HepG2 (cell line): ENCODE data around the gene YIF1B. TPM values are rescaled to one million over a fixed set of nuclear protein-coding genes. Genes with fewer than 3 reads are reported as not detected.

Experiments used
- ATAC-seq: fragments of 200-7000 bp; cut with Tn5 transposase; 3 replicates; pipeline ENCODE4 v1.9.1; 2020; ENCODE audit warnings: mild to moderate bottlenecking, moderate library complexity
- BruUV-seq: library from RNA; stranded (reverse); fragments of 400-500 nt; replicated peaks from 2 replicates; lab custom pipeline; 2021; lab: Mats Ljungman, UMichigan
- CTCF ChIA-PET: fragments of 300-600 bp; formaldehyde crosslinking; extraction: SDS; loops from one replicate; lab custom pipeline; 2021; ENCODE audit warnings: low total read pairs, inconsistent platforms, low intra/inter-chr PET ratio; lab: Yijun Ruan, JAX
- POLR2A ChIA-PET: fragments of 350-600 bp; sonication (Branson Sonifier 250); formaldehyde crosslinking; loops from one replicate; lab custom pipeline; 2020; ENCODE audit warnings: antibody characterized with exemption, inconsistent platforms; lab: Yijun Ruan, JAX
- DNase-seq: peaks from one replicate; pipeline ENCODE4 v3.0.0-alpha.2; 2015; ENCODE audit warnings: low spot score
- FAIRE-seq: peaks from 3 replicates; lab custom pipeline; 2011; peaks lifted over from hg19 to GRCh38; lab: Jason Lieb, UNC
- H2AFZ ChIP-seq: one replicate; pipeline ENCODE4 v1.6.1; 2011; ENCODE audit warnings: low read length, inconsistent platforms
- H3K27ac ChIP-seq: fragments of 300-600 bp; 3 replicates; pipeline ENCODE4 v1.8.0; 2011; ENCODE audit warnings: mixed run types, mild to moderate bottlenecking, mixed read lengths, low read length, inconsistent platforms; ENCODE audit not compliant: insufficient read depth; ENCODE audit errors: extremely low read length
- H3K27me3 ChIP-seq, 2 experiments: fragments of 200-600 bp in 1 of 2; 2 replicates in 1 of 2; 3 replicates in 1 of 2; pipeline versions ENCODE4 v1.6.0 to v1.8.0; 2011; ENCODE audit warnings: low read length in 2 of 2, mild to moderate bottlenecking in 2 of 2, moderate library complexity in 2 of 2, inconsistent platforms in 1 of 2; ENCODE audit not compliant: insufficient read depth in 2 of 2, control insufficient read depth in 1 of 2
- H3K36me3 ChIP-seq, 2 experiments: fragments of 200-600 bp in 1 of 2; replicated peaks in 1 of 2; 2 replicates in 1 of 2; 3 replicates in 1 of 2; pipeline versions ENCODE4 v1.5.1 to v1.8.0; 2011; ENCODE audit warnings: low read length in 2 of 2, inconsistent platforms in 1 of 2; ENCODE audit not compliant: insufficient read depth in 2 of 2, control insufficient read depth in 1 of 2
- H3K4me1 ChIP-seq: 2 replicates; pipeline ENCODE4 v1.5.1; 2012; ENCODE audit warnings: low read length, inconsistent platforms; ENCODE audit not compliant: insufficient read depth
- H3K4me2 ChIP-seq: 2 replicates; pipeline ENCODE4 v1.6.0; 2011; ENCODE audit warnings: low read depth, low read length, inconsistent platforms
- H3K4me3 ChIP-seq, 3 experiments: fragments of 200-600 bp in 1 of 3; sonication (generic), shearing (Covaris generic) in 1 of 3; replicated peaks in 1 of 3; 2 replicates each; pipeline ENCODE4 v1.5.1; 2011 to 2016; ENCODE audit warnings: low read length in 3 of 3, inconsistent platforms in 2 of 3, low read depth in 2 of 3, mild to moderate bottlenecking in 2 of 3, control low read depth in 1 of 3, mixed read lengths in 1 of 3; ENCODE audit not compliant: insufficient read depth in 1 of 3
- H3K79me2 ChIP-seq: one replicate; pipeline ENCODE4 v1.6.1; 2011; ENCODE audit warnings: low read length, inconsistent platforms; ENCODE audit not compliant: insufficient read depth
- H3K9ac ChIP-seq: 2 replicates; pipeline ENCODE4 v1.6.0; 2011; ENCODE audit warnings: mild to moderate bottlenecking, low read depth, low read length, inconsistent platforms; ENCODE audit not compliant: insufficient read depth
- H3K9me3 ChIP-seq: 2 replicates; pipeline ENCODE4 v1.5.1; 2012; ENCODE audit warnings: mild to moderate bottlenecking, low read length
- H4K20me1 ChIP-seq: 2 replicates; pipeline ENCODE4 v1.6.0; 2011; ENCODE audit warnings: inconsistent platforms, mild to moderate bottlenecking, low read length, moderate library complexity; ENCODE audit not compliant: insufficient read depth
- ATAD3A ChIP-seq: sonication (generic); formaldehyde crosslinking; IDR thresholded peaks from 2 replicates; pipeline ENCODE4 v1.4.0; 2020; ENCODE audit warnings: missing genetic modification reagents
- FOSL2 ChIP-seq: sonication (generic); formaldehyde crosslinking; IDR thresholded peaks from 2 replicates; pipeline ENCODE4 v1.4.0; 2020; ENCODE audit warnings: missing genetic modification reagents
- GABPA ChIP-seq, 2 experiments: IDR thresholded peaks; 2 replicates each; pipeline ENCODE4 v1.6.1; 2011 to 2016; ENCODE audit warnings: low read depth in 2 of 2, low read length in 1 of 2, missing biosample characterization in 1 of 2, missing genetic modification characterization in 1 of 2
- HNF4A ChIP-seq: sonication (generic); formaldehyde crosslinking; IDR thresholded peaks from 2 replicates; pipeline ENCODE4 v1.4.0; 2020; ENCODE audit warnings: missing genetic modification reagents
- MAZ ChIP-seq, 2 experiments: sonication (generic) in 1 of 2; formaldehyde crosslinking in 1 of 2; IDR thresholded peaks; 2 replicates each; pipeline versions ENCODE4 v1.5.0 to v1.6.1; 2012 to 2020; ENCODE audit warnings: low read depth in 2 of 2, mild to moderate bottlenecking in 2 of 2, borderline replicate concordance in 1 of 2, improper control_type of control experiment in 1 of 2, low read length in 1 of 2, missing genetic modification reagents in 1 of 2, moderate library complexity in 1 of 2
- MED13 ChIP-seq: sonication (generic); formaldehyde crosslinking; IDR thresholded peaks from 2 replicates; pipeline ENCODE4 v1.5.0; 2020; ENCODE audit warnings: missing genetic modification reagents
- MTA1 ChIP-seq: sonication (generic); formaldehyde crosslinking; IDR thresholded peaks from 2 replicates; pipeline ENCODE4 v1.4.0; 2020; ENCODE audit warnings: missing genetic modification reagents, mild to moderate bottlenecking, borderline replicate concordance
- NBN ChIP-seq: fragments of 450-650 bp; conservative IDR thresholded peaks from 2 replicates; pipeline ENCODE4 v1.6.1; 2017
- NR1H2 ChIP-seq: sonication (generic); formaldehyde crosslinking; IDR thresholded peaks from 2 replicates; pipeline ENCODE4 v1.8.1; 2022; ENCODE audit warnings: low read depth, missing genetic modification reagents, borderline replicate concordance
- NRL ChIP-seq: sonication (generic); formaldehyde crosslinking; IDR thresholded peaks from 2 replicates; pipeline ENCODE4 v1.5.0; 2020; ENCODE audit warnings: missing genetic modification reagents, mild to moderate bottlenecking, moderate library complexity, borderline replicate concordance
- SRY ChIP-seq: sonication (generic); formaldehyde crosslinking; IDR thresholded peaks from 2 replicates; pipeline ENCODE4 v1.8.0; 2022; ENCODE audit warnings: mild to moderate bottlenecking, missing genetic modification reagents
- ZC3H4 ChIP-seq: sonication (generic); formaldehyde crosslinking; IDR thresholded peaks from 2 replicates; pipeline ENCODE4 v1.4.0; 2020; ENCODE audit warnings: missing genetic modification reagents, borderline replicate concordance
- ZNF3 ChIP-seq: IDR thresholded peaks from 2 replicates; pipeline ENCODE4 v1.7.0; 2017; ENCODE audit warnings: inconsistent platforms
- ZNF441 ChIP-seq: sonication (generic); formaldehyde crosslinking; IDR thresholded peaks from 2 replicates; pipeline ENCODE4 v1.7.0; 2021; ENCODE audit warnings: missing genetic modification reagents, borderline replicate concordance
- WGBS: methylation state at CpG from one replicate; pipeline ENCODE4 v1.1.6; 2017; ENCODE audit warnings: low lambda C conversion rate; 5-methylcytosine and 5-hydroxymethylcytosine counted together
- in situ Hi-C: cut with HindIII; loops from 2 replicates; pipeline ENCODE4 v1.10.0; 2017; ENCODE audit warnings: low pct_unique_long_range_greater_than_20kb; ENCODE audit not compliant: extremely low pct_ligation_motif_present
- intact Hi-C: fragments of 100-400 bp; cut with micrococcal nuclease; formaldehyde crosslinking; loops from one replicate; pipeline ENCODE4 v1.10.0; 2022; ENCODE audit not compliant: unreplicated experiment
- polyA plus RNA-seq, 8 experiments: library from polyadenylated mRNA; depleted of rRNA in 3 of 8; stranded (reverse) in 7 of 8; unstranded in 1 of 8; fragments of >200 nt; fragmentation: Illumina TruSeq in 4 of 8; extraction: Trizol in 4 of 8; gene quantifications; 2 replicates each; pipeline versions ENCODE4 v1.2.1 to v1.2.3, GENCODE V29; 2011 to 2016; ENCODE audit warnings: low read depth in 4 of 8, missing spikeins in 1 of 8, mixed read lengths in 1 of 8; ENCODE audit not compliant: insufficient read depth in 1 of 8
- total RNA-seq, 5 experiments: library from RNA; depleted of rRNA; stranded (reverse); fragments of >200 nt; fragmentation: Illumina TruSeq; extraction: Trizol; gene quantifications; 2 replicates each; pipeline ENCODE4 v1.2.3, GENCODE V29; 2016; ENCODE audit warnings: low read depth in 1 of 5
- TF ChIP-seq, protein P1 (sequence below): sonication (generic); formaldehyde crosslinking; IDR thresholded peaks from 2 replicates; pipeline ENCODE4 v1.5.1; 2020; ENCODE audit warnings: mild to moderate bottlenecking, missing genetic modification reagents
- TF ChIP-seq, protein P2 (sequence below): sonication (generic); formaldehyde crosslinking; IDR thresholded peaks from 2 replicates; pipeline ENCODE4 v1.5.0; 2020; ENCODE audit warnings: missing genetic modification reagents, mild to moderate bottlenecking, borderline replicate concordance
- TF ChIP-seq, protein P3 (sequence below): IDR thresholded peaks from 2 replicates; pipeline ENCODE4 v1.6.1; 2012; ENCODE audit warnings: inconsistent platforms
- TF ChIP-seq, protein P4 (sequence below): sonication (generic); formaldehyde crosslinking; IDR thresholded peaks from 2 replicates; pipeline ENCODE4 v1.4.0; 2020; ENCODE audit warnings: missing genetic modification reagents

The YIF1B gene
- total and polyA plus RNA-seq, 2 of the 13 experiments (the other 11 are each of a cell fraction or from before 2014, with no cell fraction given) = 41.4 to 85.2 TPM

DNA sequence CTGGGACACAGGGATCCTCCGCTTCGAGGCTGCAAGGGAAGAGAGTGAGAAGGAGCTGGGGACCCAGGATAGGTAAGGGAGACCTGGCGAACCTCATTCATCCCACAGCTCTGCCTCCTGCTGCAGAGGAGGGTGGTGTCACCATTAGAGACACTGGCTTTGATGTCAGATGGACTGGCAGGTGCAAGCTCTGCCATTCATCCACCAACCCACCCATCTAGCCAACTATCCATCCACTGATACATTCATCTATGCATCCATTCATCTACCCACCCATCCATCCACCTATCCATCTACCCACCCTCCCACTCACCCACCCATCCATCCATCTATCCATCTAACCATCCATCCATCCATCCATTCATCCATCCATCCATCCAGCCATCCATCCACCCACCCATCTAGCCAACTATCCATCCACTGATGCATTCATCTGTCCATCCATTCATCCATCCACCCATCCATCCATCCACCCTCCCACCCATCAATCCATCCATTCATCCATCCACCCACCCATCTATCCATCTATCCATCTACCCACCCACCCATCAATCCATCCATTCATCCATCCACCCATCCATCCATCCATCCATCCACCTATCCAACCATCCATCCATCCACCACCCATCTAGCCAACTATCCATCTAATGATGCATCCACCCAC is 6.0 kb downstream of the YIF1B start:
- whole genome bisulfite sequencing = 100% methylated on average over 2 of the region's 3 CpGs

More for the DNA sequence above, 6.0 kb downstream of the YIF1B start:
- H4K20me1 ChIP-seq = no peaks in the 10 kb centered on the region
- no TSS peak for BruUV-seq
- TF ChIP-seq, protein P1, sequence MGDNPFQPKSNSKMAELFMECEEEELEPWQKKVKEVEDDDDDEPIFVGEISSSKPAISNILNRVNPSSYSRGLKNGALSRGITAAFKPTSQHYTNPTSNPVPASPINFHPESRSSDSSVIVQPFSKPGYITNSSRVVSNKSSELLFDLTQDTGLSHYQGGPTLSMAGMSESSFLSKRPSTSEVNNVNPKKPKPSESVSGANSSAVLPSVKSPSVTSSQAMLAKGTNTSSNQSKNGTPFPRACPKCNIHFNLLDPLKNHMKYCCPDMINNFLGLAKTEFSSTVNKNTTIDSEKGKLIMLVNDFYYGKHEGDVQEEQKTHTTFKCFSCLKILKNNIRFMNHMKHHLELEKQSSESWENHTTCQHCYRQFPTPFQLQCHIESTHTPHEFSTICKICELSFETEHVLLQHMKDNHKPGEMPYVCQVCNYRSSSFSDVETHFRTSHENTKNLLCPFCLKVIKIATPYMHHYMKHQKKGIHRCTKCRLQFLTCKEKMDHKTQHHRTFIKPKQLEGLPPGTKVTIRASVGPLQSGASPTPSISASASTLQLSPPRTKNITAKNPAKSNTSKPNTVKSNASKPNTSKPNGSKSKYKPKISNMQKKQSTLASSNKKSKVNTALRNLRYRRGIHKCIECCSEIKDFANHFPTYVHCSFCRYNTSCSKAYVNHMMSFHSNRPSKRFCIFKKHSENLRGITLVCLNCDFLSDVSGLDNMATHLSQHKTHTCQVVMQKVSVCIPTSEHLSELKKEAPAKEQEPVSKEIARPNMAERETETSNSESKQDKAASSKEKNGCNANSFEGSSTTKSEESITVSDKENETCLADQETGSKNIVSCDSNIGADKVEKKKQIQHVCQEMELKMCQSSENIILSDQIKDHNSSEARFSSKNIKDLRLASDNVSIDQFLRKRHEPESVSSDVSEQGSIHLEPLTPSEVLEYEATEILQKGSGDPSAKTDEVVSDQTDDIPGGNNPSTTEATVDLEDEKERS (CRISPR knock-in tag) = no peak
- TF ChIP-seq ATAD3A (CRISPR knock-in tag) = no peak
- no peak for TF ChIP-seq NR1H2 (CRISPR knock-in tag)
- TF ChIP-seq GABPA (IDR thresholded peaks at IDR 0.05; ENCODE audit: low read depth, low read length) = no peak
- TF ChIP-seq GABPA (CRISPR knock-in tag; IDR thresholded peaks at IDR 0.05; ENCODE audit: low read depth) = no peak
- no peak for TF ChIP-seq HNF4A
- TF ChIP-seq ZC3H4 (CRISPR knock-in tag) = no peak
- TF ChIP-seq, protein P2, sequence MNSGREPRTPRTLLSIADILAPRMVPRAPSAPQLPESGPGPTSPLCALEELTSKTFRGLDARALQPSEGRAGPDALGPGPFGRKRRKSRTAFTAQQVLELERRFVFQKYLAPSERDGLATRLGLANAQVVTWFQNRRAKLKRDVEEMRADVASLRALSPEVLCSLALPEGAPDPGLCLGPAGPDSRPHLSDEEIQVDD (CRISPR knock-in tag) = no peak
- no peak for TF ChIP-seq MAZ (IDR thresholded peaks at IDR 0.05; ENCODE audit: borderline replicate concordance, low read depth, low read length)
- no peak for TF ChIP-seq MAZ (CRISPR knock-in tag; IDR thresholded peaks at IDR 0.05; ENCODE audit: low read depth)
- TF ChIP-seq SRY = no peak
- no peak for TF ChIP-seq ZNF3 (CRISPR knock-in tag)
- TF ChIP-seq NRL (CRISPR knock-in tag) = no peak
- no peak for TF ChIP-seq FOSL2
- no peak for TF ChIP-seq ZNF441 (CRISPR knock-in tag)
- TF ChIP-seq, protein P3, sequence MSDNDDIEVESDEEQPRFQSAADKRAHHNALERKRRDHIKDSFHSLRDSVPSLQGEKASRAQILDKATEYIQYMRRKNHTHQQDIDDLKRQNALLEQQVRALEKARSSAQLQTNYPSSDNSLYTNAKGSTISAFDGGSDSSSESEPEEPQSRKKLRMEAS = no peak
- TF ChIP-seq NBN = no peak
- TF ChIP-seq MED13 (CRISPR knock-in tag) = no peak
- no peak for TF ChIP-seq MTA1
- TF ChIP-seq, protein P4, sequence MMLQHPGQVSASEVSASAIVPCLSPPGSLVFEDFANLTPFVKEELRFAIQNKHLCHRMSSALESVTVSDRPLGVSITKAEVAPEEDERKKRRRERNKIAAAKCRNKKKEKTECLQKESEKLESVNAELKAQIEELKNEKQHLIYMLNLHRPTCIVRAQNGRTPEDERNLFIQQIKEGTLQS (CRISPR knock-in tag) = no peak
- no peak for DNase-seq
- no peak overlapping the region for H2AFZ ChIP-seq
- no peaks in the 10 kb centered on the region for H3K9me3 ChIP-seq
- H3K4me3 ChIP-seq = no peak overlapping the region
- H3K36me3 ChIP-seq = peaks cover 3 to 6% of the 10 kb centered on the region in 2 experiments; a peak in 3 of 5 replicates
- intact Hi-C loops = no loop called here
- no peak overlapping the region for H3K27ac ChIP-seq
- in situ Hi-C loops = no loop called here
- CTCF ChIA-PET = no interaction called here
- H3K27me3 ChIP-seq = no peaks in the 10 kb centered on the region; a peak in 1 of 5 replicates
- no peak for FAIRE-seq
- H3K4me1 ChIP-seq = peaks cover 13% of the 10 kb centered on the region
- no peak for ATAC-seq
- H3K9ac ChIP-seq = no peak overlapping the region
- no peak overlapping the region for H3K4me2 ChIP-seq
- no peaks in the 10 kb centered on the region for H3K79me2 ChIP-seq
- POLR2A ChIA-PET = no interaction called here
